BLaER1 (cell line): Measurements from ENCODE around the gene METTL15.
"Not testable (repeated sequence)": the region's sequence is repeated elsewhere in the genome, so short reads cannot be mapped to it uniquely, and the experiment has no call there.

Source experiments
- H3K27ac ChIP-seq: shearing (Covaris generic); formaldehyde crosslinking; 2 replicates; pipeline ENCODE4 v1.8.1; 2022
- H3K27me3 ChIP-seq: shearing (Covaris generic); formaldehyde crosslinking; 2 replicates; pipeline ENCODE4 v1.8.1; 2022
- H3K36me3 ChIP-seq: shearing (Covaris generic); formaldehyde crosslinking; 2 replicates; pipeline ENCODE4 v1.8.1; 2022
- H3K4me1 ChIP-seq: shearing (Covaris generic); formaldehyde crosslinking; 2 replicates; pipeline ENCODE4 v1.8.1; 2022
- H3K4me2 ChIP-seq: shearing (Covaris generic); formaldehyde crosslinking; 2 replicates; pipeline ENCODE4 v1.8.1; 2022
- H3K4me3 ChIP-seq: shearing (Covaris generic); formaldehyde crosslinking; 2 replicates; pipeline ENCODE4 v1.8.1; 2022
- H3K9ac ChIP-seq: shearing (Covaris generic); formaldehyde crosslinking; 2 replicates; pipeline ENCODE4 v1.8.1; 2022
- H3K9me3 ChIP-seq: shearing (Covaris generic); formaldehyde crosslinking; 2 replicates; pipeline ENCODE4 v1.8.1; 2022
- H4K20me1 ChIP-seq: shearing (Covaris generic); formaldehyde crosslinking; 2 replicates; pipeline ENCODE4 v1.8.1; 2022
- Cebpa-rat ChIP-seq: shearing (Covaris generic); IDR thresholded peaks from 2 replicates; pipeline ENCODE4 v1.8.1; 2022

Gene METTL15

DNA sequence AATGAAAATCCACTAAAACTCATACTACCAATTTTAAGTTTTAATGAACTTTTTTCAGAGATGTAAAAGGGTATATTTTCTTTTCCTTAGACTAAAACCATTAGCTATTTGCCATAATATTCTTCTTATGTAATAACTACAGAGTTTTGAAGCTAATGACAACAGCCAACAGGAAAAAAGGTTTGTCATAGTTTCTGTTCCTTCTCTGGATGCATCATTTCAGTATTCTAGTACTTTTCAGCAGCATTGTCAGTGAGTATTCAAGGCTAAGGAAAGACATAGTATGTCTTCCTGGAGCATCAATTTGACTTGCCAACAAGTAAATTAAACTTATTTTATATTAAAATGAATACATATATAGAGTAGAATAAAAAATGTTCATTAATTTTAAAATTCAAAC is 166.0 kb downstream of the METTL15 start:
- Histone ChIP-seq H3K9ac (no peak overlapping the region), H3K36me3 (no peaks in the 10 kb centered on the region), H4K20me1 (no peaks in the 10 kb centered on the region), H3K4me1 (no peaks in the 10 kb centered on the region), H3K4me3 (no peak overlapping the region), H3K27me3 (no peaks in the 10 kb centered on the region), H3K4me2 (no peak overlapping the region), H3K27ac (no peak overlapping the region), H3K9me3 (no peaks in the 10 kb centered on the region)
- TF ChIP-seq Cebpa-rat = no peak

DNA sequence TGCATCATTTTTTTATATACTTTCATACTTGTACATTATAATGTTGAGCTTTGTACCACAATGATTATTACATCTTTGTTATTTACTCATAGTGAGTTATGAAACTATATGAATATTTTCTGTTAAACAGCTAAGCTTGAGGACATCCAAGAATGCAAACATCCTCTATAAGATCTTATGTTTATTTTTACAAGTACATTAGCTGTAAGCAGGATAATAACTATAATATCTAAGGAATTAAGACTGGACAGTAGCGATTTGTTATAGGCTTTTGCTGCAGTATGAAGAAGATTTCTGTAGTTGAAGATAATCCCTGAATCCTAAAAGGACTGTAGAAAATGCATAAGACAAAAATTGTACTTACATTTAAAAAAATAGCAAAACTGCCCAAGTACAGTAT is 176.0 kb downstream of the METTL15 start:
- Histone ChIP-seq H3K27me3 (no peaks in the 10 kb centered on the region), H3K9ac (no peak overlapping the region), H3K36me3 (no peaks in the 10 kb centered on the region), H3K9me3 (no peaks in the 10 kb centered on the region), H3K4me2 (no peak overlapping the region), H4K20me1 (no peaks in the 10 kb centered on the region), H3K27ac (no peak overlapping the region), H3K4me3 (no peak overlapping the region), H3K4me1 (no peaks in the 10 kb centered on the region)
- no peak for TF ChIP-seq Cebpa-rat

- Histone ChIP-seq H3K4me3 (no peak overlapping the region), H3K27ac (no peak overlapping the region), H3K27me3 (no peaks in the 10 kb centered on the region), H3K4me2 (no peak overlapping the region), H3K9ac (no peak overlapping the region), H4K20me1 (no peaks in the 10 kb centered on the region), H3K4me1 (no peaks in the 10 kb centered on the region), H3K36me3 (no peaks in the 10 kb centered on the region), H3K9me3 (no peaks in the 10 kb centered on the region)
- no peak for TF ChIP-seq Cebpa-rat
Observed at GRCh38 chr11:28289444-28289843, 181.3 kb downstream of the METTL15 start.

- not testable (repeated sequence) for H3K4me2 ChIP-seq, H3K4me1 ChIP-seq, H3K27me3 ChIP-seq, H3K9me3 ChIP-seq, H3K9ac ChIP-seq, H3K36me3 ChIP-seq, H3K27ac ChIP-seq, H3K4me3 ChIP-seq, H4K20me1 ChIP-seq
Observed at GRCh38 chr11:28290995-28291394, 182.8 kb downstream of the METTL15 start.

DNA sequence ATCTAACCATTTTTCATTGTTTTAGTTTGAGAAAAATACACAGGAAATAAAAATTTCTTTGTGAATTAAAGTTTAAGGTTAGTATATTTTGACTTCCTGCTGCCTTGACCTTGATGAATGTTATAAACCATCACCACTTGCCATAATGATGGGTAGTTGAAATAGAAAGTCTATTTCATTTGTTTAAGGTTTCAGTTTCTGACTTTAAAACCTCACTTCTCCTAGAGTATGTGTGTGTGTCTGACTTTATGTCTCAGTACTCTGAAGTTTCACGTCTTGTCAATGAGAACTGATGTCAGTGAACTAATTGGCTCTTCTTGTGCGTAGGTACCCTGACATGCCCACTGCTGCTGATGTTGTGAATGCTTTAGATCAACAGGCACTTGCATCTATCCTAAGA is 188.2 kb downstream of the METTL15 start:
- no peak for TF ChIP-seq Cebpa-rat
- Histone ChIP-seq H3K9me3 (no peaks in the 10 kb centered on the region), H3K4me3 (no peak overlapping the region), H4K20me1 (no peaks in the 10 kb centered on the region), H3K36me3 (peaks cover 10% of the 10 kb centered on the region; the same call in 1 of the 2 replicates), H3K4me1 (no peaks in the 10 kb centered on the region), H3K27ac (no peak overlapping the region), H3K27me3 (no peaks in the 10 kb centered on the region), H3K4me2 (no peak overlapping the region), H3K9ac (no peak overlapping the region)

- no peak overlapping the region for H3K4me2 ChIP-seq
- H3K27ac ChIP-seq = no peak overlapping the region
- H3K4me3 ChIP-seq = no peak overlapping the region
- peaks cover 10% of the 10 kb centered on the region; the same call in 1 of the 2 replicates for H3K36me3 ChIP-seq
- H3K9me3 ChIP-seq = no peaks in the 10 kb centered on the region
- no peak overlapping the region for H3K9ac ChIP-seq
- H3K4me1 ChIP-seq = no peaks in the 10 kb centered on the region
- no peaks in the 10 kb centered on the region for H4K20me1 ChIP-seq
- TF ChIP-seq Cebpa-rat = no peak
- no peaks in the 10 kb centered on the region for H3K27me3 ChIP-seq
Observed at GRCh38 chr11:28298209-28298608, 190.0 kb downstream of the METTL15 start.

DNA sequence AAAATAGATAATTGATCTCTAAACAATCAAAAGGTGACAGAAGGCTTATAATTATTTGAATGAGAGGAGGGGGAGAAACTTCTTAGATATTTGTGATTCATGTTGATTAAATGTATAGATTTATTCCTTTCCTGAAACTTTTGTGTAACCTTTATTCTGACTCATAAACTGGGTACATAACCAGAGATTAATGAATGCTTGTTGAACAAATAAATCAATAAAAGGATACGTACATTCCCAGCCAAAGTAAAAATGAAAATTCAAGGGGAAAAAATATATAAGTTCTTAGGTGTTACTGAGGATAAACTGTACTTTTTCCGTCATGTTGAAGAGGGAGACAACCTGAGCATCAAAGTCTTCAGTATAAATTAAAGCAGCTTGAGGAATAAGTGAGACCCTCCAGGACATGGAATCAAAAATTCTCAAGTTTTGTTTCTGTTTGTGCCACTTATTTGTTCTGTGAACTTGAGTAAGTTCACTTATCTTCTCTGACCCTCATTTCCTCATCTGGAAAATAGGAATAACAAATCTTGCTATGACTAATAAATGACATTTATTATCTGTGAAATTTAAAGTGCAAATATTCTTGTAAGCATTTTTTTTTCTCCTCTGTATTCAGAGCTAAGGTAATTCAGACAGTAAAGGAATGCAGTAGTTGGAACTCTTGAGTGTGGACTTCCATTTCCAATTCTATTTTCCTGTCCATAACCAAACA is 195.4 kb downstream of the METTL15 start:
- Histone ChIP-seq H4K20me1 (no peaks in the 10 kb centered on the region), H3K27ac (no peak overlapping the region), H3K9me3 (no peaks in the 10 kb centered on the region), H3K4me2 (no peak overlapping the region), H3K9ac (no peak overlapping the region), H3K36me3 (0 out of 2 replicates have a peak, but pooled peaks cover 4% of the 10 kb centered on the region), H3K27me3 (no peaks in the 10 kb centered on the region), H3K4me3 (no peak overlapping the region), H3K4me1 (no peaks in the 10 kb centered on the region)
- TF ChIP-seq Cebpa-rat = no peak

DNA sequence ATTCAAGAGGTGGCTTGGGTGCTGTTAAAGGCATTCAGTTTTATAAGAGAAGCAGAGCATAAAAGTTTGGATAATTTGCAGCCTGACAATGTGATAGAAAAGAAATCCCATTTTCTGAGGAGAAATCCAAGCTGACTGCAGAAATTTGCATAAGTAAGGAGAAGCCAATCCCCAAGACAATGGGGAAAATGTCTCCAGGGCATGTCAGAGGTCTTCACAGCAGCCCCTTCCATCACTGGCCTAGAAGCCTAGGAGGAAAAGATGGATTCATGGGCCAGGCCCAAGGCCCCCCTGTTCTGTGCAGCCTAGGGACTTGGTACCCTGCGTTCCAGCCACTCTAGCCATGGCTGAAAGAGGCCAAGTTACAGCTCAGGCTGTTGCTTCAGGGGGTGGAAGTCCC is 207.3 kb downstream of the METTL15 start:
- TF ChIP-seq Cebpa-rat = no peak
- H3K27me3 ChIP-seq = no peaks in the 10 kb centered on the region
- no peak overlapping the region for H3K4me2 ChIP-seq
- 0 out of 2 replicates have a peak, but pooled peaks cover 7% of the 10 kb centered on the region for H3K9me3 ChIP-seq
- no peaks in the 10 kb centered on the region for H3K4me1 ChIP-seq
- H3K36me3 ChIP-seq = peaks cover 4% of the 10 kb centered on the region; the same call in 1 of the 2 replicates
- H4K20me1 ChIP-seq = no peaks in the 10 kb centered on the region
- H3K27ac ChIP-seq = no peak overlapping the region
- no peak overlapping the region for H3K4me3 ChIP-seq
- no peak overlapping the region for H3K9ac ChIP-seq

- Histone ChIP-seq H3K9me3 (0 out of 2 replicates have a peak, but pooled peaks cover 7% of the 10 kb centered on the region), H3K27me3 (no peaks in the 10 kb centered on the region), H3K4me1 (no peaks in the 10 kb centered on the region), H3K9ac (no peak overlapping the region), H3K36me3 (no peaks in the 10 kb centered on the region), H3K4me2 (no peak overlapping the region), H3K27ac (no peak overlapping the region), H4K20me1 (no peaks in the 10 kb centered on the region), H3K4me3 (no peak overlapping the region)
- TF ChIP-seq Cebpa-rat = no peak
Observed at GRCh38 chr11:28318871-28319270, 210.7 kb downstream of the METTL15 start.

GRCh38 chr11:28323621-28324020 is 215.4 kb downstream of the METTL15 start:
- Histone ChIP-seq H3K4me2 (no peak overlapping the region), H3K4me3 (no peak overlapping the region), H3K27ac (no peak overlapping the region), H4K20me1 (no peaks in the 10 kb centered on the region), H3K9ac (no peak overlapping the region), H3K9me3 (no peaks in the 10 kb centered on the region), H3K27me3 (no peaks in the 10 kb centered on the region), H3K4me1 (no peaks in the 10 kb centered on the region), H3K36me3 (no peaks in the 10 kb centered on the region)
- no peak for TF ChIP-seq Cebpa-rat

- H3K9me3 ChIP-seq, H3K4me1 ChIP-seq, H3K4me2 ChIP-seq, H4K20me1 ChIP-seq, H3K27me3 ChIP-seq, H3K36me3 ChIP-seq, H3K9ac ChIP-seq, H3K4me3 ChIP-seq, H3K27ac ChIP-seq: not testable (repeated sequence)
Observed at GRCh38 chr11:28332393-28332792, 224.2 kb downstream of the METTL15 start.
